ENCODE data around the gene PDGFD. TPM values are rescaled to one million over a fixed set of nuclear protein-coding genes. Genes with fewer than 3 reads are reported as not detected.

The PDGFD gene
- polyA plus RNA-seq, 6 donors from 2014 or later, result 0.08 to 0.63 (median 0.17) TPM; not detected in 3

DNA sequence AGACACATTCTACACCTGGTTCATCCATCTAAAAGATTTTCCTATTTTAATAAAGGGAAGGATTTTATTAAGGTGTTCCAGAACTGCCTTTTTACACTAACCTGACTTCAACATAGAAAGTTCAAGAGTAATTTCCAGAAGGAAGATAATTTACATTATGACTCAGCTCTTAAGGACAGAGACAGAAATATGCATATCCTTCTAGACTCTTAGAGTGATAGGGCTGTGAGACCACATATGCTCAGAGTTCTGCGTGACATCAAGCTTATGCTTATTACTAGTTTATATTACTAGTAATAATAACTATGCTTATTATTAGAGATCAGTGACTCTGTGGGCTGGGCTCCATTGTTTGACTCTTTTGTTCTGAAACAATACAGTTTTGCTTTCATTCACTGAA lies 4.6 kb downstream of the PDGFD start:
- no peak for DNase-seq
- Mint-ChIP-seq H3K4me3 (no peak overlapping the region), H3K4me1 (peaks cover 6 to 10% (median 7%) of the 10 kb centered on the region in 3 donors), H3K27ac (no peak overlapping the region), H3K9me3 (no peaks in the 10 kb centered on the region), H3K36me3 (no peaks in the 10 kb centered on the region), H3K27me3 (peaks cover 6 to 18% (median 10%) of the 10 kb centered on the region in 3 donors)
- no peak for ATAC-seq (ENCODE audit: low read depth in 2 of 2)

DNA sequence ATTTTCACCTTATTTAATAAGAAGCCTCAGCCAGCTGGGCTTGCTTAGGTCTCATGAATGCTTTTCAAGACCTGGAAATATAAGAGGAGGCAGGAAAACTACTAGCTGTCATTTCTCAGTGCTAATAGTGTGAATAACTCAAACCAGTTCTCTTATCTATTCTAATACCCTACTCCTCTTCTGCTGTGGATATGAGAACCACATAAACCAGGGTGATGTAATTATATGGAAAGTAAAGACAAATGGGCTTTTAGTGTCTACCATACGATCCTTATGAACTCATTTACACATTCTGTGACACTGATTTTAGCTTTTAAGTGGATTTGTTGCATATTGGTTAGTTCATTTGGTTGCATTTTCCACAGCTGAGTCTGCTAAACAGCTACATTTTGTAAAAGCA lies 8.6 kb downstream of the PDGFD start:
- H3K36me3 Mint-ChIP-seq, result no peaks in the 10 kb centered on the region
- H3K9me3 Mint-ChIP-seq, result no peaks in the 10 kb centered on the region
- no peak overlapping the region for H3K4me3 Mint-ChIP-seq
- H3K27ac Mint-ChIP-seq, result no peak overlapping the region
- ATAC-seq (ENCODE audit: low read depth in 2 of 2) (no peak), DNase-seq (no peak)
- H3K27me3 Mint-ChIP-seq, result no peaks in the 10 kb centered on the region
- H3K4me1 Mint-ChIP-seq, result peaks cover 3 to 9% (median 5%) of the 10 kb centered on the region in 3 donors

DNA sequence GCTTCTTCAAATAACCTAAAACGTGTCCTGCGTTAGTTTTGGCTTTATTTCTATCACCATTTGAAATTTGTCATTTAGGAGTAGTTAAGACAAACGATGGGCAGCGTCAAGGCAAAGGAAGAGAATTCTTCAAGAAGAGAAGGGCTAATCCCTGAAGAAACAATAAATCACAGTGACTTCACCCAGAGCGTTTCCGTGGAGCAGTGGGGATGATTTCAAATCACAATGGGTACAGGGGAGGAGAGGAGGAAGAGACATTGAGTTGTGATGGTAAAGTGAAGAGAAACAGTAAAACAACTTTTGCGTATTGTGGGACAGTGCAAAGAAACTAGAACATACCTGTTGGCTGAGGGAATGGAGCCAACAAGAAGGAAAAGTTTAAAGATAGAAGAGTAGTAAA lies 9.7 kb downstream of the PDGFD start:
- DNase-seq, result no peak
- no peak overlapping the region for H3K27ac Mint-ChIP-seq
- H3K4me1 Mint-ChIP-seq, result peaks cover 3 to 9% (median 5%) of the 10 kb centered on the region in 3 donors
- H3K27me3 Mint-ChIP-seq, result no peaks in the 10 kb centered on the region
- no peaks in the 10 kb centered on the region for H3K36me3 Mint-ChIP-seq
- no peak for ATAC-seq (ENCODE audit: low read depth in 2 of 2)
- no peaks in the 10 kb centered on the region for H3K9me3 Mint-ChIP-seq
- H3K4me3 Mint-ChIP-seq, result no peak overlapping the region

DNA sequence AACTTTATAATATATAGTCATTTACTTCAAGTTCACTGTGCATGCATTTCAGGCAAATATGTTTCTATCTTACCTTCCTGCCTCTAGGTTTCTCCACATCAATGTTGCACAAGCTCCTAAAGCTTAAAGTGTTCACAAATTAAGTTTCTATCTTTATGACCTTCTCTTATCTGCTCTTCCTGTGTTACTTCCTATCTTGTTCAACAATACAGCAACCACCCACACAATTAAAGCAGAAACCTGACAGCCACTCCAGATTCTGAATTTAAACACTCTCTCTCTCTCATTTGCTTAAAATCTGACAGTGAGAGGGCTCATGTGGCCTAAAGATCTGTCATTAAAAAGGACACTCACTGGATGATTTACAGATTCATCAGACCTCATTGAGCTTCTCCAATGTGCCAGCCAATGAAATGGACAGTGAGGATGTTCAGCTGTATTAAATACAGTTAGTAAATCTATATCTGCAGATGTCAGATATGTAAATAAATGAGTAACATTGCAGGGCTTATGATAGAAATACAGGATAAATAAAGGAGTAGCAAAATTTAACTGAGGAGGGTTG lies 10.9 kb downstream of the PDGFD start:
- Mint-ChIP-seq H3K4me1 (peaks cover 3 to 9% (median 5%) of the 10 kb centered on the region in 3 donors), H3K27ac (no peak overlapping the region), H3K4me3 (no peak overlapping the region), H3K9me3 (no peaks in the 10 kb centered on the region), H3K36me3 (no peaks in the 10 kb centered on the region), H3K27me3 (no peaks in the 10 kb centered on the region)
- no peak for ATAC-seq (ENCODE audit: low read depth in 2 of 2)
- no peak for DNase-seq

DNA sequence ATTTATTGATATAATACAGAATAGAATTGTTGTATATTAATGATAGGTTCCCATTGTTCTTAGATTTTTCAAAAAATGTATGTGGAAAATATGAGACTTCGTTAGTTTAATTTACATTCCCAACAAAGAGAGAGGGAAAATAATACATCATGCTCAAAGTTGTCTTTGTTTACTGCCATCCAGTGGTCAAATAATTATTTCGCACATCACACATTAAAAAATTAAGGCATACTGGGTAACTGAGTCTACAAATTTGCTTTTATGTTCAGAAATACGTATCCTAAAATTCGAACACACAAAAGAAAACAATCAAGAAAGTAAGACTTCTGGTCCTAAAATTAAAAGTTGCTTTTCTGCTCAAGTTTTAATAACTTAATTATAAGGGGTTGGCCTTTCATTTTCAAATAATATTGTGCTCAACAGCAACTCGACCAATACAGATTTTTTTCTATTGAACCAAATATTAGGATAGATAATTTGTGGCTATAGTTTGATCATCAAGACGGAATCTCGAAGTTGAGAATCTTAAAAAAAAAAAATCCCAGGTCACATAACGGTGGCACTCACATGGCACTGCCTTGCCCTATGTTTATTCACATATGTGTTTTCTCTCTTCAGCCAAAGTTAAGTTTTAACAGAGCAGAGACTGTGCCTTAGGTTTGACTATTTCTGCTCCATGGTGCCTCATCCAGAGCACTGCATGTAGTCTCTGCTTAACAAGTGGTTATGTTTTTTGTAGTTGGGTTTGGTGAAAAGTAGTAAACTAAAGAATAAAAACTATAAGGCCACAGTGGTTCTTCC lies 12.3 kb downstream of the PDGFD start:
- no peak overlapping the region for H3K27ac Mint-ChIP-seq
- peaks cover 3 to 9% (median 5%) of the 10 kb centered on the region in 3 donors for H3K4me1 Mint-ChIP-seq
- no peak for ATAC-seq (ENCODE audit: low read depth in 2 of 2)
- no peak for DNase-seq
- H3K27me3 Mint-ChIP-seq, result no peaks in the 10 kb centered on the region
- no peaks in the 10 kb centered on the region for H3K36me3 Mint-ChIP-seq
- no peak overlapping the region for H3K4me3 Mint-ChIP-seq
- no peaks in the 10 kb centered on the region for H3K9me3 Mint-ChIP-seq

DNA sequence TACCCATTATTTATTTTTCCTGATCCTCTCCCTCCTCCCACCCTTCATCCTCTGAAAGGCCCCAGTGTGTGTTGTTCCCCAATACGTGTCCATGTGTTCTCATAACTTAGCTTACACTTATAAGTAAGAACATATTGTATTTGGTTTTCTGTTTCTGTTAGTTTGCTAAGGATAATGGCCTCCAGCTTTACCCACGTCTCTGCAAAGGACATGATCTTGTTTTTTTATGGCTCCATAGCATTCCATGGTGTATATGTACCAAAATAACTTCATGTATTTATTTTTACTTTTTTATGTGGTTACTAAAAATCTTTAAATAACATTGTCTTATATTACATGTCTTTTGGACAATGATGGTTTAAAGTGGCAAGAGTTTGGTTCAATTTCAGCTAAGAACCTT lies 15.2 kb downstream of the PDGFD start:
- Mint-ChIP-seq H3K36me3 (no peaks in the 10 kb centered on the region), H3K9me3 (no peaks in the 10 kb centered on the region)
- ATAC-seq (ENCODE audit: low read depth in 2 of 2), result no peak

DNA sequence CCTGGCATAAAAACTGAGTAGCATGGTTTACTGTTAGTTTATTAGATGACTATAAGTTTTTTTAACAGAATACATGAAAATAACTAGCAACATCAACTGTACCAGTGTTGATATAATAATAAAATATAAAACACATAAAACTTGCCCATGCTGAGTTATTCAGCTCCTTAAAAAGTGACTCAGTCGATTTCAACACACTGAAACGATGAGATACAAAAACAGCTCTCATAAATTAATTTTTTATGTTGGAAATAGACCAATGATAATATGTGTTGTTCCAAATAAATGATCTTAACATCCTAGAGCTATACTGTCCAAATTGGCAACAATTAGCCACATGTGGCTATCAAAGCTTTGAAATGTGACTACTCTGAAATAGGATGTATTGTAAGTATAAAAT lies 15.9 kb downstream of the PDGFD start:
- no peak for ATAC-seq (ENCODE audit: low read depth in 2 of 2)
- no peaks in the 10 kb centered on the region for H3K9me3 Mint-ChIP-seq
- H3K36me3 Mint-ChIP-seq, result no peaks in the 10 kb centered on the region
- peaks cover 2 to 3% (median 3%) of the 10 kb centered on the region in 3 donors for H3K4me1 Mint-ChIP-seq
- H3K27ac Mint-ChIP-seq, result no peak overlapping the region
- H3K27me3 Mint-ChIP-seq, result no peaks in the 10 kb centered on the region
- no peak overlapping the region for H3K4me3 Mint-ChIP-seq
- DNase-seq, result no peak

More for the DNA sequence above, 15.2 kb downstream of the PDGFD start:
- Mint-ChIP-seq H3K4me3 (no peak overlapping the region), H3K27ac (no peak overlapping the region), H3K27me3 (no peaks in the 10 kb centered on the region), H3K4me1 (peaks cover 3 to 9% (median 5%) of the 10 kb centered on the region in 3 donors)
- no peak for DNase-seq

DNA sequence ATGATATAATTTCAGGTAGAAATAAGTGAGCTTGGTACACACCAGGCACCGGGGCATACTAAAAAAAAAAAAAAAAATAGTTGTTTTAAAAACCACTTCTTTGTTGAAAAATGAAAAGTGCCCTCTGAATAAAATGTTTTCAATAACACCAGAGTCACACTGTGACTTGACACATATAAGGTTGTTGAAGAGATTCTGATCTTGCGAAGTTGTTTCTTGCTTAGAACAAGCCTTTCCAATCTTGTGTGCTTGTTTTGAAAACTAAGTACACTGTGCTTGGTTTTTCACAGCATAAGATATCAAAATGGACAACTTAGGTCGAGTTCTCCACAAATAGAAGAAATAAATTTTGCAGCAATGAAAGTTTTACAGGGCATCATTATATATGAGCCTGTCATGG lies 17.0 kb downstream of the PDGFD start:
- Mint-ChIP-seq H3K4me3 (no peak overlapping the region), H3K27me3 (no peaks in the 10 kb centered on the region), H3K4me1 (no peaks in the 10 kb centered on the region), H3K36me3 (no peaks in the 10 kb centered on the region), H3K27ac (no peak overlapping the region), H3K9me3 (no peaks in the 10 kb centered on the region)
- ATAC-seq (ENCODE audit: low read depth in 2 of 2) (no peak), DNase-seq (no peak)

DNA sequence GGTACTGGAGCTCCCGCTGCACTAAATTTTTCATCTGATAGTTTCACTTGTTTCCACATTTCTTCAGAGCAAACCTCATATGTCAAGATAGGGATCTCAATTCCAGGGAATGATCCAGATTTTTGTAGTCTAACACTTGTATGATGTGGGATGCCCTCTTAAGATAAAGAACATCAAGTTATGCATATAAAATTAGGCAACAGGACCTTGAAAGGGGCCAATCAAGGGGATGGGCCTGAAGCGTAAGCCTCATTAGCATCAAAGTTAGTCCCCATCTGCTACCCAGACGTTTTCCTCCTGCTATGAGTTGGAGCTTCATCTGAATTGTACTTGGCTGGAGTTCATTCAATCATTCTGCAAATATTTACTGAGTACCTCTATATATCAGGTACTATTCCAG lies 17.5 kb downstream of the PDGFD start:
- Mint-ChIP-seq H3K27me3 (no peaks in the 10 kb centered on the region), H3K27ac (no peak overlapping the region), H3K4me3 (no peak overlapping the region), H3K9me3 (no peaks in the 10 kb centered on the region), H3K36me3 (no peaks in the 10 kb centered on the region), H3K4me1 (no peaks in the 10 kb centered on the region)
- ATAC-seq (ENCODE audit: low read depth in 2 of 2), result no peak
- DNase-seq, result no peak

DNA sequence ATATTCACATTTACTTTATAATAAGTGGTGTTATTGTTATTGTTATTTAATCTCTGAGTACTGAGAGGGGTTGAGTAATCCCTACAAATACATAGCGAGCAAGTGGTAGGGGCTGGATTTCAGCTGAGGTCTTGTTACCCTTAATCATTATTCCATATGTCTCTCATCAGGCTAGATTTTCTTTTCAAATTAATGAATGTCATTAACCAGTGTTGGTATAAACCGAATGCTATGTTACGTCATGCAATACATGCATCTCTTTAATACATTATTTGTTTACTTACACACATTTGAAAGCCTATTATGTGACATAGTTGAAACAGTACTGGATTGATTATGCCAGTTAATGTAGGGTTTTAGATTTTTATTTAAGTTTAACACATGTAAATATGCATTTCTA lies 18.9 kb downstream of the PDGFD start:
- Mint-ChIP-seq H3K27ac (no peak overlapping the region), H3K27me3 (no peaks in the 10 kb centered on the region), H3K4me1 (no peaks in the 10 kb centered on the region), H3K4me3 (no peak overlapping the region), H3K9me3 (no peaks in the 10 kb centered on the region), H3K36me3 (no peaks in the 10 kb centered on the region)
- ATAC-seq (ENCODE audit: low read depth in 2 of 2), result no peak
- DNase-seq, result no peak

DNA sequence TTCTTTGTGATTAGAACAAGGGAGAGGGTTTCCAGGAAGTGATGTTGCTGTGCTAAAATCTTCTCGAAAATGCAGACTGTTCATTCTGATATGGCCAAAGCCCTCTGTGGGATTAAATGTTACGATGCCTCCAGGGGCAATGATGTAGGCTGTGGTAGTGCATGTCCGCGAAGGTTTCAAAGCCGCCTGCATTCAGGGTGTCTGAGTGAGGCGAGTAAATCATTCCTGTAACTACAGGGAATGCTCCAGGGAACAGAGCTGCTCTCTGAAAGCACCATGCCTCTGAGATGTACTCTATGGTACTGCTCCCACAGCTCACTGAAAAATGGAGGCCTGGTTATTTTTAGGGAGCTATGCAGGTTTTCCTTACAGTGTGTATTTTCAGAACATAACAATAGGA lies 21.2 kb downstream of the PDGFD start:
- Mint-ChIP-seq H3K9me3 (no peaks in the 10 kb centered on the region), H3K4me1 (no peaks in the 10 kb centered on the region), H3K4me3 (no peak overlapping the region), H3K27ac (no peak overlapping the region), H3K27me3 (no peaks in the 10 kb centered on the region), H3K36me3 (no peaks in the 10 kb centered on the region)
- DNase-seq (no peak), ATAC-seq (ENCODE audit: low read depth in 2 of 2) (no peak)

DNA sequence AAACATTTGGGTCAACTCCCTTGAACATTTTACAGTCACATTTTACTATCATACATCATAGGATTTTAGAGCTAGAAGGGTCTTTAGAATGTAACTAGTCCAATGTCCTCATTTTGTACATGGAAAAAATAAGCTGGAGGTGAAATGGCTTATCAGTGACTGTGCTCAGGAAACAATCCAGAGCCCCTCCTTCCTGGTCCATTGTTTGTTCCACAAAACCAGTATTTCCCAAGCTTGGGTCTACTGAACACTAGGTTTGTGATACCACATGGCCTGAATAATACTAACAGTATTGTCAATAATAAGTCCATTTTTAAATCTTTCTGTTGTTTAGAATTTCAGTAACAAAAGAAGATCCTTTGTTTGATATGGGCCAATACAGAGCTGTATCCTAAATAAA lies 27.1 kb downstream of the PDGFD start:
- no peak for ATAC-seq (ENCODE audit: low read depth in 2 of 2)
- no peak overlapping the region for H3K4me3 Mint-ChIP-seq
- H3K27me3 Mint-ChIP-seq, result no peaks in the 10 kb centered on the region
- no peaks in the 10 kb centered on the region for H3K4me1 Mint-ChIP-seq
- no peaks in the 10 kb centered on the region for H3K9me3 Mint-ChIP-seq
- H3K27ac Mint-ChIP-seq, result no peak overlapping the region
- no peak for DNase-seq
- H3K36me3 Mint-ChIP-seq, result no peaks in the 10 kb centered on the region

DNA sequence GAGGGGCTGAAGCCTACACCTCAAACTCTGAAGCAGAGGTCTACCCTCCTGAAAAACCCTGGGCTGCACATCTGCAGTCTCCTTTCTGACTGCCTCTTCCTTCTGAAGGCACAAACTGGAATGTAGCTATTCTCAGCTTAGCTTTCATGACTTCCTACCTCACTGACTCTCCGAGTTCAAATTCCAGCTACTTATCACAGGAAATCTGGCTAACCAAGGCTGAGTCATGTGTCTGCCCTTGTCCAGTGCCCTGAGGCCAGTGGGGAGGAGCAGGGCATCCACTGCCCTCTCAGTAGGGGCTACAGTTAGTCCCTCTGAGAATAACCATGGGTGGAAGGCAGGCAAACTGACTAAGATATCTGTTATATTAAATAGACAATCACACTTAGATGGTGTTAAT lies 29.2 kb downstream of the PDGFD start:
- DNase-seq (no peak), ATAC-seq (ENCODE audit: low read depth in 2 of 2) (no peak)
- peaks cover 0 to 2% (median 0%) of the 10 kb centered on the region in 7 donors for H3K9me3 Mint-ChIP-seq
- no peaks in the 10 kb centered on the region for H3K36me3 Mint-ChIP-seq
- no peak overlapping the region for H3K4me3 Mint-ChIP-seq
- no peaks in the 10 kb centered on the region for H3K4me1 Mint-ChIP-seq
- H3K27me3 Mint-ChIP-seq, result no peaks in the 10 kb centered on the region
- H3K27ac Mint-ChIP-seq, result no peak overlapping the region

DNA sequence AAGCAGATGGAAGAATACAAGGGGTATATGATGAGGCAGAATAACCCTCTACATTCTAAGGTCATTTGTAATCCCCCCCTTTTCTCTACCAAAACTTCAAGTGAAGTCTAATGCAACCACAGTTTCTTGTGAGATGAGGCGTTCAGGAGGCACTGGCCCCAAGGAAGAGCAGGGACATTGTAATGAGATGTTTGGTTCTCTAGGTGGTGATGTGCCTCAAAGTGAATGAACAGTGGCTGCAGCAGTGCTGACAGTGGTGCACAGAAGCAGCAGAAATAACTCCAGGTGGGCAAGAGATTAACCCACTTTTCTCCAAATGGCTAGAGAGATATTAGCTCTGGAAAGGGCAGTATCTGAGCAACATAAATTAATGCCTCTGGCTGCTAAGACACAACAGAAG lies 33.8 kb downstream of the PDGFD start:
- H3K4me3 Mint-ChIP-seq, result no peak overlapping the region
- H3K36me3 Mint-ChIP-seq, result no peaks in the 10 kb centered on the region
- DNase-seq (no peak), ATAC-seq (ENCODE audit: low read depth in 2 of 2) (no peak)
- no peak overlapping the region for H3K27ac Mint-ChIP-seq
- peaks cover 0 to 4% (median 0%) of the 10 kb centered on the region in 7 donors for H3K9me3 Mint-ChIP-seq
- H3K4me1 Mint-ChIP-seq, result no peaks in the 10 kb centered on the region
- H3K27me3 Mint-ChIP-seq, result no peaks in the 10 kb centered on the region
